Mesendoderm (in vitro differentiated cells): ENCODE data around the gene CADPS2.

Source experiments
- DNase-seq: peaks from one replicate; pipeline ENCODE4 v3.0.0; 2013
- H2AK5ac ChIP-seq: 2 replicates; pipeline ENCODE4 v1.6.1; 2013; ENCODE audit warnings: low read length, inconsistent platforms
- H2BK120ac ChIP-seq: 2 replicates; pipeline ENCODE4 v1.6.1; 2013; ENCODE audit warnings: low read depth, mild to moderate bottlenecking, low read length, moderate library complexity, mixed read lengths
- H2BK15ac ChIP-seq: replicated peaks from 2 replicates; pipeline ENCODE4 v1.6.1; 2013; ENCODE audit warnings: low read depth, mild to moderate bottlenecking, moderate library complexity
- H2BK5ac ChIP-seq: 2 replicates; pipeline ENCODE4 v1.6.1; 2013; ENCODE audit warnings: low read length, inconsistent platforms
- H3K18ac ChIP-seq: 2 replicates; pipeline ENCODE4 v1.6.1; 2013; ENCODE audit warnings: mild to moderate bottlenecking, low read length, mixed read lengths
- H3K23ac ChIP-seq: one replicate; pipeline ENCODE4 v1.6.1; 2013; ENCODE audit warnings: low read length
- H3K27ac ChIP-seq: 2 replicates; pipeline ENCODE4 v1.5.1; 2013; ENCODE audit warnings: low read depth, mild to moderate bottlenecking, inconsistent platforms, low read length, moderate library complexity
- H3K27me3 ChIP-seq: 2 replicates; pipeline ENCODE4 v1.6.1; 2013; ENCODE audit warnings: low read length, control low read depth, mild to moderate bottlenecking, inconsistent platforms; ENCODE audit not compliant: insufficient read depth, poor library complexity
- H3K36me3 ChIP-seq: 2 replicates; pipeline ENCODE4 v1.6.1; 2013; ENCODE audit warnings: low read length, inconsistent platforms; ENCODE audit not compliant: control insufficient read depth, insufficient read depth
- H3K4ac ChIP-seq: one replicate; pipeline ENCODE4 v1.6.1; 2013; ENCODE audit warnings: low read depth, mild to moderate bottlenecking, low read length, moderate library complexity
- H3K4me1 ChIP-seq: 2 replicates; pipeline ENCODE4 v1.6.1; 2013; ENCODE audit warnings: low read depth, low read length, inconsistent platforms; ENCODE audit not compliant: control insufficient read depth
- H3K4me2 ChIP-seq: 2 replicates; pipeline ENCODE4 v1.6.1; 2013; ENCODE audit warnings: low read length
- H3K4me3 ChIP-seq: 2 replicates; pipeline ENCODE4 v1.5.1; 2013; ENCODE audit warnings: mild to moderate bottlenecking, low read length
- H3K56ac ChIP-seq: one replicate; pipeline ENCODE4 v1.6.1; 2013; ENCODE audit warnings: low read length
- H3K79me1 ChIP-seq: 2 replicates; pipeline ENCODE4 v1.6.1; 2013; ENCODE audit warnings: low read length, inconsistent platforms
- H3K79me2 ChIP-seq: 2 replicates; pipeline ENCODE4 v1.6.1; 2013; ENCODE audit warnings: mild to moderate bottlenecking, low read length; ENCODE audit not compliant: control insufficient read depth, insufficient read depth
- H3K9ac ChIP-seq: 2 replicates; pipeline ENCODE4 v1.6.1; 2013; ENCODE audit warnings: low read length, inconsistent platforms
- H4K5ac ChIP-seq: one replicate; pipeline ENCODE4 v1.6.1; 2013; ENCODE audit warnings: low read length
- H4K8ac ChIP-seq: one replicate; pipeline ENCODE4 v1.6.1; 2013; ENCODE audit warnings: low read depth, mild to moderate bottlenecking, control low read depth, low read length, moderate library complexity
- WGBS: extraction: QIAGEN DNeasy Blood & Tissue Kit; methylation state at CpG from one replicate; pipeline ENCODE4 v1.1.7; 2013; ENCODE audit warnings: low lambda C conversion rate, missing lambda C conversion rate; ENCODE audit not compliant: insufficient coverage; ENCODE audit errors: extremely low coverage; 5-methylcytosine and 5-hydroxymethylcytosine counted together

Gene CADPS2

GRCh38 chr7:122552769-122553168 is 333.5 kb downstream of the CADPS2 start:
- H3K79me2 ChIP-seq, result no peaks in the 10 kb centered on the region
- H2BK5ac ChIP-seq, result no peak overlapping the region
- no peak for DNase-seq
- H3K4me2 ChIP-seq, result no peak overlapping the region
- H3K56ac ChIP-seq, result no peak overlapping the region
- H2BK120ac ChIP-seq, result no peak overlapping the region
- H2BK15ac ChIP-seq, result no peak overlapping the region
- no peak overlapping the region for H3K4me3 ChIP-seq
- no peaks in the 10 kb centered on the region for H3K36me3 ChIP-seq
- H3K23ac ChIP-seq, result no peak overlapping the region
- no peak overlapping the region for H3K9ac ChIP-seq
- H3K27me3 ChIP-seq, result no peaks in the 10 kb centered on the region
- no peaks in the 10 kb centered on the region for H3K79me1 ChIP-seq
- no peak overlapping the region for H2AK5ac ChIP-seq
- no peak overlapping the region for H3K4ac ChIP-seq
- no peak overlapping the region for H4K8ac ChIP-seq
- H3K18ac ChIP-seq, result no peak overlapping the region
- H3K4me1 ChIP-seq, result no peaks in the 10 kb centered on the region
- no peak overlapping the region for H4K5ac ChIP-seq
- no peak overlapping the region for H3K27ac ChIP-seq

GRCh38 chr7:122550545-122550944 is 335.7 kb downstream of the CADPS2 start:
- H3K27ac ChIP-seq, result no peak overlapping the region
- no peak overlapping the region for H3K4me2 ChIP-seq
- H3K27me3 ChIP-seq, result no peaks in the 10 kb centered on the region
- WGBS, result no CpG with 5 or more reads among the region's 1 CpG
- H3K36me3 ChIP-seq, result no peaks in the 10 kb centered on the region
- H2BK120ac ChIP-seq, result no peak overlapping the region
- no peak overlapping the region for H4K8ac ChIP-seq
- H3K4me3 ChIP-seq, result no peak overlapping the region
- H3K4me1 ChIP-seq, result no peaks in the 10 kb centered on the region
- no peak overlapping the region for H4K5ac ChIP-seq
- H2BK5ac ChIP-seq, result no peak overlapping the region
- no peak overlapping the region for H3K23ac ChIP-seq
- no peak overlapping the region for H2AK5ac ChIP-seq
- no peak for DNase-seq
- H3K9ac ChIP-seq, result no peak overlapping the region
- no peak overlapping the region for H2BK15ac ChIP-seq
- H3K4ac ChIP-seq, result no peak overlapping the region
- no peaks in the 10 kb centered on the region for H3K79me2 ChIP-seq
- no peak overlapping the region for H3K18ac ChIP-seq
- no peak overlapping the region for H3K56ac ChIP-seq
- no peaks in the 10 kb centered on the region for H3K79me1 ChIP-seq

GRCh38 chr7:122549578-122549977 is 336.7 kb downstream of the CADPS2 start:
- Histone ChIP-seq H3K27ac (no peak overlapping the region), H3K79me2 (no peaks in the 10 kb centered on the region), H4K8ac (no peak overlapping the region), H3K9ac (no peak overlapping the region), H3K18ac (no peak overlapping the region), H3K56ac (no peak overlapping the region), H3K27me3 (no peaks in the 10 kb centered on the region), H2BK120ac (no peak overlapping the region), H2AK5ac (no peak overlapping the region), H4K5ac (no peak overlapping the region), H2BK5ac (no peak overlapping the region), H3K79me1 (no peaks in the 10 kb centered on the region), H3K36me3 (no peaks in the 10 kb centered on the region), H3K4me2 (no peak overlapping the region), H3K23ac (no peak overlapping the region), H3K4me3 (no peak overlapping the region), H3K4ac (no peak overlapping the region), H3K4me1 (no peaks in the 10 kb centered on the region), H2BK15ac (no peak overlapping the region)
- DNase-seq, result no peak
- WGBS, result no CpG with 5 or more reads among the region's 5 CpGs

- H3K18ac ChIP-seq, result no peak overlapping the region
- DNase-seq, result no peak
These were observed 339.8 kb downstream of the CADPS2 start for GRCh38 chr7:122546496-122546895.

GRCh38 chr7:122544463-122544862 is 341.8 kb downstream of the CADPS2 start:
- Histone ChIP-seq H3K18ac (no peak overlapping the region), H3K4ac (no peak overlapping the region), H3K4me2 (no peak overlapping the region), H3K27ac (no peak overlapping the region), H3K4me1 (no peaks in the 10 kb centered on the region), H3K56ac (no peak overlapping the region), H3K9ac (no peak overlapping the region), H4K8ac (no peak overlapping the region), H4K5ac (no peak overlapping the region), H3K79me2 (no peaks in the 10 kb centered on the region), H3K4me3 (no peak overlapping the region), H2BK120ac (no peak overlapping the region), H3K27me3 (no peaks in the 10 kb centered on the region), H3K23ac (no peak overlapping the region), H3K36me3 (no peaks in the 10 kb centered on the region), H3K79me1 (no peaks in the 10 kb centered on the region), H2BK5ac (no peak overlapping the region), H2AK5ac (no peak overlapping the region), H2BK15ac (no peak overlapping the region)
- no peak for DNase-seq
- WGBS, result no CpG with 5 or more reads among the region's 2 CpGs

More at GRCh38 chr7:122546496-122546895, 339.8 kb downstream of the CADPS2 start:
- H3K79me2 ChIP-seq, result no peaks in the 10 kb centered on the region
- H2BK120ac ChIP-seq, result no peak overlapping the region
- H3K4me1 ChIP-seq, result no peaks in the 10 kb centered on the region
- no peaks in the 10 kb centered on the region for H3K27me3 ChIP-seq
- no peak overlapping the region for H3K4me2 ChIP-seq
- WGBS, result no CpG with 5 or more reads among the region's 2 CpGs
- H3K36me3 ChIP-seq, result no peaks in the 10 kb centered on the region
- no peak overlapping the region for H3K4me3 ChIP-seq
- H3K79me1 ChIP-seq, result no peaks in the 10 kb centered on the region
- H3K56ac ChIP-seq, result no peak overlapping the region
- no peak overlapping the region for H4K8ac ChIP-seq
- no peak overlapping the region for H3K23ac ChIP-seq
- no peak overlapping the region for H2AK5ac ChIP-seq
- no peak overlapping the region for H4K5ac ChIP-seq
- no peak overlapping the region for H2BK5ac ChIP-seq
- no peak overlapping the region for H3K27ac ChIP-seq
- no peak overlapping the region for H2BK15ac ChIP-seq
- no peak overlapping the region for H3K9ac ChIP-seq
- H3K4ac ChIP-seq, result no peak overlapping the region

GRCh38 chr7:122543891-122544290 is 342.4 kb downstream of the CADPS2 start:
- Histone ChIP-seq H3K18ac (no peak overlapping the region), H3K4me2 (no peak overlapping the region), H3K56ac (no peak overlapping the region), H3K27ac (no peak overlapping the region), H4K5ac (no peak overlapping the region), H3K23ac (no peak overlapping the region), H2AK5ac (no peak overlapping the region), H3K4ac (no peak overlapping the region), H3K4me1 (no peaks in the 10 kb centered on the region), H4K8ac (no peak overlapping the region), H3K27me3 (no peaks in the 10 kb centered on the region), H2BK15ac (no peak overlapping the region), H3K9ac (no peak overlapping the region), H3K36me3 (no peaks in the 10 kb centered on the region), H3K4me3 (no peak overlapping the region), H3K79me2 (no peaks in the 10 kb centered on the region), H2BK5ac (no peak overlapping the region), H3K79me1 (no peaks in the 10 kb centered on the region), H2BK120ac (no peak overlapping the region)
- DNase-seq, result no peak
- WGBS, result no CpG with 5 or more reads among the region's 2 CpGs
